NCI-H226 (cell line): Measurements from ENCODE around the gene NDUFS6.

Experiments
- DNase-seq: peaks from one replicate; pipeline ENCODE4 v3.0.0-alpha.2; 2015

NDUFS6 gene

GRCh38 chr5:1819458-1819857, 18.3 kb downstream of the NDUFS6 start:
- DNase-seq, result no peak

DNA sequence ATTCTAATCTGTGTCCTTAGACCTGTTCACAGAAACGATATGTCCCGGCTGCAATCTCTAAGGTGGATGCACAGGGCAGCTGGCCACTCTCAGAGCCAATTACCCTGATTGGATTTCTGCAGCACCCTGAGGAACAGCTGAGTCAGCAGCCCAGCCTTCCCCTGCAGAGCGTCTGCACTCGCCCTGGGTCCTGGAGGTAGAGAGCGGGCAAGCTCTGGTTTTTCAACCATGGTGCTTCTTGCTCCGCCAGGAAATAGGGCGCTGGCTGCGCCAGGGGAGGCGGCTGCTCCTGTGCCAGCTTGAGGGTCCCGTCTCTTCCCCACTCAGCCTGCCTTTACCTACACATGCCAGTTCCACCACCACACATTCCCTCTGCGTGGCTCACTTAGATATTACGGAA, 19.2 kb downstream of the NDUFS6 start:
- no peak for DNase-seq

DNA sequence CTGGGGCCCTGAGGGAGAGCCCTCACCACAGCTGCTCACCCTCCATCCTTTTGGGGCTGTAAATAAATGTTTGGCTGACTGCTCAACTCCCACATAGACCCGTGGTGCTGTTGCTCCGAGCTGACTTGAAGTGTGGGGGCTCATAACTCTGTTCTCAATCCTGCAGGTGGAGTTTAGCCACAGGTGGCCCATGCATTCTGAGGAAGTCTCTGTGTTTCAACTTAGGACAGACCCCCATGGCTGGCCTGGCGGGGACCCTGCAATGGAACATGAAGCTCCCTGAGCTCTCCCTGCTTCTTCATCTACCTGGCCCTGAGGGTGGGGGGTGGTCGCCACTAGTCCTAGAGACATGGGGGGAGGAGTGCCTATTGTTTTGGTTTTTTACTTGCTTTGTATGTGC, 19.7 kb downstream of the NDUFS6 start:
- no peak for DNase-seq

GRCh38 chr5:1821862-1822261, 20.7 kb downstream of the NDUFS6 start:
- no peak for DNase-seq

GRCh38 chr5:1823381-1824034, 22.3 kb downstream of the NDUFS6 start:
- no peak for DNase-seq

- no peak for DNase-seq
Measured at GRCh38 chr5:1824109-1824821, 23.1 kb downstream of the NDUFS6 start.

- no peak for DNase-seq
Measured at GRCh38 chr5:1824903-1825841, 24.0 kb downstream of the NDUFS6 start.

DNA sequence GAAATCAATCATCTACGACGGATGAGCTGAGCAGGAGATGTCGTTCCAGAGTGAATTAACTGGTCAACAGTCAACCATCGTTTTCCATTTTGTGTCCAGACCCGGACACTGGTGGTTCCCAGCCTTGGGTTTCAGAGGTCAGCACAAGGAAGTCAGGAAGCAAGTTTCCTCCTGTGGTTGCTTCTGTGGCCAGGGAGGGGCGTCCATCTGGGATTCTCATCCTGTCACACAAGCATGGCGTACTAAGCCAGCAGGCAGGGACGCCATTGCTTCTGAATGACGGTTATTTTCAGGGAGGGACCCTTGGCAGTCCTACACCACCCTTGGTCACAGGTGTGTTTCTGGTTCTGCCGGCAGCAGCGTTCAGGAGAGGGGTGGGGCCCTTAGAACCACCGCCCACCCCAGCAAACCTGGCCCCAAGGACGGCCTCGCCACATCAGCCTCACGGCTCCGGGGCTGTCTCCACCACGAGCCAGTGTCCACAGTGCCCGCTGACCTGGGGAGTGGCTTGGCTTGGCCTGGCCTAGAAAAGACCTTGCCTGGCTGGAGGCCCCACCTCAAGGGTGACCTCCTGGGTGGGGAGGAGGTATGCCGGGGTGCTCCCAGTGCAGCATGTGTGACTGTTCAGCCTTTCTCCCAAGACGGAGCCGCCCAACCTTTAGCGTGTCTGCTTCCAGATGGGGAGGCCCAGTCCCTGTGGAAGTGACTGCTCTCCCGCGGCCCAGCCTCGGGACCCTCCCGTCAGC, 25.2 kb downstream of the NDUFS6 start:
- no peak for DNase-seq

DNA sequence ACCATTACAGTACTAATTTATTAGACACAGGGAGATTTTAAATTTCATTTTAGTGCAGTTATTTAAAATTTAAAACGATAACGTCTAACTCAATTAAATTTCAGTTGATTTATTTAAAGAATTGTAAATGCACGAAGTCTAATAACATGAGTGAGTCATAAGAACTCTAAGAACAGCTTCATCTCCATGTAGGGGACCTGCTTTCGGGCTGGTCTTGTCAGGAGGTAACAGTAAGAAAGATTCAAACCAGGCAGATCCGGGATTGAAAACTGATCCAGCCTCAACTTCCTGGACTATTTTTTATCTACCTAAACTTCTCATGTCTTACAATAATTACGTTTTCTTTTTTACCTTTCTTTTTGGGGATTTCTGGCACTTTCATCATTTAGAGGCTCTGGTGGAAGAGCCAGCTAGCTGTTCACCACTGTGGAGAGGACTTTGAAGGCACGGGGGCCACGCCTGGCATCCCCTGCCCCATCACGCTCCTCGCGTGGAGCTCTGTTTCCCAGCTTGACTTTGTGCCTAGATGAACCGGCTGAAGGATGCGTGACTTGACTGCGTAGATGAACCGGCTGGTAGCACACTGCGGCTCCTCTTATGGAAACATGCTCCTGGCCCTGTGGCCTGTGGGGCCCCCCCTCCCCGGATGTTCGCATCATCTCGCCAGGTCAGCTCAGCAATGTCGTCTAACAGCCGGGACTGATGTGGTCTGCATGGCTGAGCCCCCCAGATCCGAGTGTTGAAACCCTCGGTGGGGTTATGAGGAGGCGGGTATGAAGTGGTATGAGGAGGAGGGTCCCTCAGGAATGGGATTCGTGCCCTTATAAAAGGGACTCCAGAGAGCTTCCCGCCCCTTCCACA, 26.0 kb downstream of the NDUFS6 start:
- no peak for DNase-seq

- DNase-seq, result no peak
Measured at GRCh38 chr5:1827886-1828397, 26.7 kb downstream of the NDUFS6 start.

GRCh38 chr5:1830571-1831228, 29.5 kb downstream of the NDUFS6 start:
- no peak for DNase-seq

DNA sequence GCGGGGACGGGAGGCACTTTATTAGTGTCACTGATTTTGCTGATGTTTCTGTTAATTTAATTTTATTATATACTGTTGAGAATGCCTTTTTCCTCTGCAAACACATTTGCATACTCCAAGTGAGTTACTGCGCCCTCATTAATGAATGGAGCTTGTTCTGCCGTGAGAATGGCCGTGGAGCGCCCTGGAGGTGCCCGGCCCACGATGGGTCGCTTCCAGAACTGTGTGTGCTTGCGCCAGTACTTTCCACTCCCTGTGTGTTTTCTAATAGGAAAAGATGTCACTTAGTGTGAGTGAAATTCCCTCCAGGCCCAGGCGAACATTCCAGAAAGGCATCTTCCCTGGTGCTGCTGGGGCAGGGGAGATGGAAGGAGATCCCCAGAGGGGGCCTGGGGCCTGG, 30.1 kb downstream of the NDUFS6 start:
- no peak for DNase-seq

GRCh38 chr5:1831677-1832313, 30.6 kb downstream of the NDUFS6 start:
- no peak for DNase-seq

DNA sequence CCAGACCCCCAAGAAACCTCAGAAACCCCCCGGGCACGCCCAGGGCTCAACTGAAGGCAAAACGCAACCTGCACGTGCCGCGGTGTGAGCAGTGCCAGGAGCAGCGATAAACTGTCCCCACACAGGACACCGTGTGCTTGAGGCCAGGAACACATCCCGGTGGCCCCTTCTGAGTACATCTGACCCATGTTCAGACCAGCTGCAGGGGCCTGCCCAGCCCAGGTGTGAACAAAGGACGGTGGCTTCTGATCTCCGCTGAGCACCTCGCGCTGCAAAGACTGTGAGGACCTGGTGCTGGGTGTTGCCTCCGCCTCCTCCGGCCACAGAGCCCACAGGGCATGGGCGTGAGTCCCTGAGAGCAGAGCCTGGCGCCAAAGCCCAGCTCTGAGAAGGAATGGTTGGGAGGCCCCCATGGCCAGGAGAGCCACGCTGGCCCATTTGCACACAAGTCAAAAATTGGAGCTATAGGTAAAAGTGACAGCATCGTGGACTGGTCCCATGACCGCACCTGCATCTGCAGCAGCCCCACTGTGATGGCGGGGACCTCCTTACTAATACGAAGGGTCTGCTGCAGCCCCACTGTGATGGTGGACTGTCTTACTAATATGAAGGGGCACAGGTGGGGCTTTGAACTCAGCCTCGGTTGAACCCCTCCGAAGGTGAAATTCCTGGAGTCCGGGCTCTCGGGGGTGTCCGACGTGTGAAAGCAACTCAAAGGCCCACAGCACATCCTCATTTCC, 31.5 kb downstream of the NDUFS6 start:
- DNase-seq, result no peak

DNA sequence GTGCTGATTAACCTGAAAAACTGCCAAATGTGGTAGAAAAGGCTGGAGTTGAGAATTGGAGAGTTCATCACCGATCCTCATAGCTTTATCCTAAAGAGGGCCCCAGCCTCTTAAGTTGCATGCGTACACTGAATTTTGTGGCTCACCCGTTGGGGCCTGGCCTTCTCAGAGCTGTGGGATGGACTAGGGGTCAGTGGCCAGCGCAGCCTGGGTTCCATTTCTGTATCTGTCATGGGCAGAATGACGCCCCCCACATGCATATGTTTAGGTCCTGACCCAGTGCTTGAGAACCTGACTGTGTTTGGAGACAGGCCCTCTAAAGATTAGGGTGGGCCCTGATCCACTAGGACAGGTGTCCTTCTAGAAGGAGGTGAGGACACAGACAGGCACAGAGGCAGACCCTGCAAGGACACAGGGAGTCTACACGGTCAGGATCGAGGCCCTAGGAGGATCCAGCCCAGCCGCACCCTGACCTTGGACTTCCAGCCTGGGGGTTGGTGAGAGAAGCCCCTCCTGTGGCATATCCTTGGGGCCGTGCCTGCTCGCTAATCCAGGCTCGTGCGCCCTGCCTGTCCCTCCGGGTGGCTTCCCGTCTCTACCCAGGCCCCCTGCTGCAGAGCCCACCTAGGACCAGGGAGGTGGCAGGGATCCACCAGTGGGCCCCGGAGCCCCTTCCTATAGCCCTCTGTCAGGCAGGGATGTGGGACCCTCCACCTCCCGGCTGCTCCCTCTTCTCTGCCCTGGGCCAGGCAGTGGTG, 32.2 kb downstream of the NDUFS6 start:
- no peak for DNase-seq

GRCh38 chr5:1834022-1834551, 32.9 kb downstream of the NDUFS6 start:
- DNase-seq, result no peak

DNA sequence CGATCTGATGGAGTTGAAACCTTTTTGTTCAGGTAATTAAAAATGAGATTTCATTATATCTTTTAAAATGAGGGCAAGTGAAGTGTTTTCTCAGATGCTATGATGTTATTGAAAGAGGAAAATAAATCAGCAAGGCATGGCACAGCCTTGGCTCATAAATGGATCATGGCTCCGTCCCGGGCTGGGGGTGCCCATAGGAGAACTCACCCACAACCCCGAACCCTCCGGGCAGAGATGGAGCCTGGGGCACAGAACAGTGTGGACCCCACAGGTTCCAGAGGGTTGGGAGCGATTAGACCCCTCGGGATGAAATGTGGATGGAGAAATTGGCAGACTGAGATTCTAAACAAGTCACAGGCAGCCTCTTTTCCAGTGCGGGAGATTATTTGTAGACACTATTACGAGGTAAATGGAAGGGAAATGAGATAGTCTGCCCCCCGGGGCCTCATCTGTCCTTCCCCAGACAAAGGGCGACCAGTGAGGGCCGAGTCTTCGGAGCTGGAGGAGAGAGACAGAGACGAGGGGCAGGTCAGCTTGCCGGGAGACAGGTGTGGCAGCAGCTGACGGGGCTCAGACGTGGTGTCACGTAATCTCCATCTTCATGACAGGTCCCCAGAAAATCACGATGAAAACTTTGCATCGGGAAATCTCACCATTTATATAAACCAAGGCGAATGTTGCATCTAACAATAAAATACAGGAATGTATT, 33.7 kb downstream of the NDUFS6 start:
- no peak for DNase-seq

DNA sequence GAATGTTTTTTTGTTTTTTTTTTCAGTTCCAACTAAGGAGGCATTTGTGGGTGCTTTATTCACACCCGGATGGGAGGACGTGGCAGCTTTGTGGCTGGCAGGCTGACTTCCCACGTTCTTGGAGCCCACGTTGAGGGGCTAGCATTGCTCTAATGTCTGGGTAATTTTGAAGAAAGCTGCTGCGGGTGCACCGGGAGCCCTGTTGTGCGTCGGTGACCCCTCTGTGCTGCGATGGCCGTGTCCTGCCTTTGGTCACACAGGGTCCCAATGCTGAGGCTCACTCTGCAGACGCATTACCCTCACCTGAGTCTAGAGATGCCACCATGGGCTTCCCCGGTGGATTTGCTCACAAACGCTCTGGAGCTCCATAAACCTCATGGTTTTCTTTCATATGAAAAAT, 34.2 kb downstream of the NDUFS6 start:
- no peak for DNase-seq
